ENCODE data around the gene PIF1. TPM values are rescaled to one million over a fixed set of nuclear protein-coding genes. Genes with fewer than 3 reads are reported as not detected.

PIF1 gene
- total RNA-seq (2022; extraction: Qiagen RNA extraction), result 6.7 to 15.9 TPM (median 13.2 TPM) in 5 replicates

GRCh38 chr15:64825431-64826294 is at the start of gene PIF1:
PIF1 (minus strand) TSS chr15:64825647; CDS start chr15:64824335, 1,312 bp downstream.

GRCh38 chr15:64841344-64842095 is 16.1 kb upstream of the PIF1 start, which contains the start of gene PLEKHO2:
PLEKHO2 (plus strand) TSS chr15:64841915; CDS start chr15:64842017, 102 bp downstream.

GRCh38 chr15:64775551-64776401 is 49.7 kb downstream of the PIF1 start, which contains the start of gene RBPMS2:
RBPMS2 (minus strand) TSS chr15:64775589; CDS start chr15:64775319, 270 bp downstream.

Other genes starting within 250 kb of the PIF1 start
- gene RBPMS2, start 50.1 kb downstream of the PIF1 start, total RNA-seq (2022; extraction: Qiagen RNA extraction), result 6.7 to 9.6 TPM (median 8.4 TPM) in 5 replicates
- gene PLEKHO2, start 16.3 kb upstream of the PIF1 start, total RNA-seq (2022; extraction: Qiagen RNA extraction), result 5.9 to 6.9 TPM (median 6.5 TPM) in 5 replicates
- 1.2 to 2.1 TPM (median 1.7 TPM) in 5 replicates for gene ANKDD1A, start 86.3 kb upstream of the PIF1 start, total RNA-seq (2022; extraction: Qiagen RNA extraction)
- gene SPG21, start 164.3 kb upstream of the PIF1 start, total RNA-seq (2022; extraction: Qiagen RNA extraction), result 115 to 133 TPM (median 124 TPM) in 5 replicates
- gene MTFMT, start 204.0 kb upstream of the PIF1 start, total RNA-seq (2022; extraction: Qiagen RNA extraction), result 25.0 to 29.4 TPM (median 25.8 TPM) in 5 replicates
- gene SLC51B, start 219.7 kb upstream of the PIF1 start, total RNA-seq (2022; extraction: Qiagen RNA extraction), result 13.7 to 16.8 TPM (median 15.2 TPM) in 5 replicates
- gene RASL12, start 242.3 kb upstream of the PIF1 start, total RNA-seq (2022; extraction: Qiagen RNA extraction), result 0.08 to 0.17 TPM (median 0.14 TPM) in 4 of 5 replicates, not detected in the other